ENCODE results near the gene PHKB. TPM values are rescaled to one million over a fixed set of nuclear protein-coding genes. Genes with fewer than 3 reads are reported as not detected.

The PHKB gene
- total RNA-seq, 4 donors from 2014 or later: 62.0 to 164 (median 111) TPM

GRCh38 chr16:47561286-47561685, 100.2 kb downstream of the PHKB start:
- DNase-seq: no peak
- no peaks in the 10 kb centered on the region for H3K36me3 ChIP-seq
- no peak overlapping the region for H3K27ac ChIP-seq
- no peaks in the 10 kb centered on the region for H3K27me3 ChIP-seq
- no peaks in the 10 kb centered on the region for H3K4me1 ChIP-seq
- no peaks in the 10 kb centered on the region for H3K9me3 ChIP-seq
- intact Hi-C loops (cut with DNase I; ENCODE audit: low total_unique reads): no loop called here
- TF ChIP-seq POLR2A (IDR thresholded peaks at IDR 0.05) (no peak), CTCF (IDR thresholded peaks at IDR 0.05) (no peak)
- no peak overlapping the region for H3K4me3 ChIP-seq

- H3K9me3 ChIP-seq: no peaks in the 10 kb centered on the region
- H3K4me1 ChIP-seq: no peaks in the 10 kb centered on the region
- no peaks in the 10 kb centered on the region for H3K27me3 ChIP-seq
- H3K36me3 ChIP-seq: no peaks in the 10 kb centered on the region
- TF ChIP-seq CTCF (IDR thresholded peaks at IDR 0.05) (no peak), POLR2A (IDR thresholded peaks at IDR 0.05) (no peak)
- H3K4me3 ChIP-seq: no peak overlapping the region
- no peak for DNase-seq
- intact Hi-C loops (cut with DNase I; ENCODE audit: low total_unique reads): no loop called here
- no peak overlapping the region for H3K27ac ChIP-seq
Measured at GRCh38 chr16:47562366-47562765, 101.2 kb downstream of the PHKB start.

GRCh38 chr16:47565454-47565853, 104.3 kb downstream of the PHKB start:
- DNase-seq: no peak
- Histone ChIP-seq H3K4me1 (no peaks in the 10 kb centered on the region), H3K4me3 (no peak overlapping the region), H3K27me3 (no peaks in the 10 kb centered on the region), H3K27ac (no peak overlapping the region), H3K9me3 (no peaks in the 10 kb centered on the region), H3K36me3 (no peaks in the 10 kb centered on the region)
- intact Hi-C loops (cut with DNase I; ENCODE audit: low total_unique reads): no loop called here
- TF ChIP-seq CTCF (IDR thresholded peaks at IDR 0.05) (no peak), POLR2A (IDR thresholded peaks at IDR 0.05) (no peak)

- Histone ChIP-seq H3K27ac (no peak overlapping the region), H3K9me3 (no peaks in the 10 kb centered on the region), H3K27me3 (no peaks in the 10 kb centered on the region), H3K4me3 (no peak overlapping the region), H3K4me1 (no peaks in the 10 kb centered on the region), H3K36me3 (no peaks in the 10 kb centered on the region)
- intact Hi-C loops (cut with DNase I; ENCODE audit: low total_unique reads): no loop called here
- TF ChIP-seq CTCF (IDR thresholded peaks at IDR 0.05): no peak
- TF ChIP-seq POLR2A (IDR thresholded peaks at IDR 0.05): no peak
- DNase-seq: no peak
Measured at GRCh38 chr16:47567321-47567720, 106.2 kb downstream of the PHKB start.

- no peak for DNase-seq
- Histone ChIP-seq H3K4me3 (no peak overlapping the region), H3K27me3 (no peaks in the 10 kb centered on the region), H3K27ac (no peak overlapping the region), H3K4me1 (no peaks in the 10 kb centered on the region), H3K9me3 (no peaks in the 10 kb centered on the region), H3K36me3 (no peaks in the 10 kb centered on the region)
- intact Hi-C loops (cut with DNase I; ENCODE audit: low total_unique reads): no loop called here
- TF ChIP-seq POLR2A (IDR thresholded peaks at IDR 0.05) (no peak), CTCF (IDR thresholded peaks at IDR 0.05) (no peak)
Measured at GRCh38 chr16:47568351-47568750, 107.2 kb downstream of the PHKB start.

All from uterus (tissue), 4 donors.